HepG2 (cell line): ENCODE results near the gene SRI. TPM values are rescaled to one million over a fixed set of nuclear protein-coding genes. Genes with fewer than 3 reads are reported as not detected.

Experiments used
- ATAC-seq: fragments of 200-7000 bp; cut with Tn5 transposase; 3 replicates; pipeline ENCODE4 v1.9.1; 2020; ENCODE audit warnings: mild to moderate bottlenecking, moderate library complexity
- BruUV-seq: library from RNA; stranded (reverse); fragments of 400-500 nt; replicated peaks from 2 replicates; lab custom pipeline; 2021; lab: Mats Ljungman, UMichigan
- CTCF ChIA-PET: fragments of 300-600 bp; formaldehyde crosslinking; extraction: SDS; loops from one replicate; lab custom pipeline; 2021; ENCODE audit warnings: low total read pairs, inconsistent platforms, low intra/inter-chr PET ratio; lab: Yijun Ruan, JAX
- POLR2A ChIA-PET: fragments of 350-600 bp; sonication (Branson Sonifier 250); formaldehyde crosslinking; loops from one replicate; lab custom pipeline; 2020; ENCODE audit warnings: antibody characterized with exemption, inconsistent platforms; lab: Yijun Ruan, JAX
- DNase-seq: peaks from one replicate; pipeline ENCODE4 v3.0.0-alpha.2; 2015; ENCODE audit warnings: low spot score
- FAIRE-seq: peaks from 3 replicates; lab custom pipeline; 2011; peaks lifted over from hg19 to GRCh38; lab: Jason Lieb, UNC
- H2AFZ ChIP-seq: one replicate; pipeline ENCODE4 v1.6.1; 2011; ENCODE audit warnings: low read length, inconsistent platforms
- H3K27ac ChIP-seq: fragments of 300-600 bp; 3 replicates; pipeline ENCODE4 v1.8.0; 2011; ENCODE audit warnings: mixed run types, mild to moderate bottlenecking, mixed read lengths, low read length, inconsistent platforms; ENCODE audit not compliant: insufficient read depth; ENCODE audit errors: extremely low read length
- H3K27me3 ChIP-seq, 2 experiments: fragments of 200-600 bp in 1 of 2; 2 replicates in 1 of 2; 3 replicates in 1 of 2; pipeline versions ENCODE4 v1.6.0 to v1.8.0; 2011; ENCODE audit warnings: low read length in 2 of 2, mild to moderate bottlenecking in 2 of 2, moderate library complexity in 2 of 2, inconsistent platforms in 1 of 2; ENCODE audit not compliant: insufficient read depth in 2 of 2, control insufficient read depth in 1 of 2
- H3K36me3 ChIP-seq, 2 experiments: fragments of 200-600 bp in 1 of 2; replicated peaks in 1 of 2; 2 replicates in 1 of 2; 3 replicates in 1 of 2; pipeline versions ENCODE4 v1.5.1 to v1.8.0; 2011; ENCODE audit warnings: low read length in 2 of 2, inconsistent platforms in 1 of 2; ENCODE audit not compliant: insufficient read depth in 2 of 2, control insufficient read depth in 1 of 2
- H3K4me1 ChIP-seq: 2 replicates; pipeline ENCODE4 v1.5.1; 2012; ENCODE audit warnings: low read length, inconsistent platforms; ENCODE audit not compliant: insufficient read depth
- H3K4me2 ChIP-seq: 2 replicates; pipeline ENCODE4 v1.6.0; 2011; ENCODE audit warnings: low read depth, low read length, inconsistent platforms
- H3K4me3 ChIP-seq, 3 experiments: fragments of 200-600 bp in 1 of 3; sonication (generic), shearing (Covaris generic) in 1 of 3; replicated peaks in 1 of 3; 2 replicates each; pipeline ENCODE4 v1.5.1; 2011 to 2016; ENCODE audit warnings: low read length in 3 of 3, inconsistent platforms in 2 of 3, low read depth in 2 of 3, mild to moderate bottlenecking in 2 of 3, control low read depth in 1 of 3, mixed read lengths in 1 of 3; ENCODE audit not compliant: insufficient read depth in 1 of 3
- H3K79me2 ChIP-seq: one replicate; pipeline ENCODE4 v1.6.1; 2011; ENCODE audit warnings: low read length, inconsistent platforms; ENCODE audit not compliant: insufficient read depth
- H3K9ac ChIP-seq: 2 replicates; pipeline ENCODE4 v1.6.0; 2011; ENCODE audit warnings: mild to moderate bottlenecking, low read depth, low read length, inconsistent platforms; ENCODE audit not compliant: insufficient read depth
- H3K9me3 ChIP-seq: 2 replicates; pipeline ENCODE4 v1.5.1; 2012; ENCODE audit warnings: mild to moderate bottlenecking, low read length
- H4K20me1 ChIP-seq: 2 replicates; pipeline ENCODE4 v1.6.0; 2011; ENCODE audit warnings: inconsistent platforms, mild to moderate bottlenecking, low read length, moderate library complexity; ENCODE audit not compliant: insufficient read depth
- CHD2 ChIP-seq: IDR thresholded peaks from 2 replicates; pipeline ENCODE4 v1.6.1; 2011; ENCODE audit warnings: low read depth, low read length, improper control_type of control experiment
- CHD4 ChIP-seq: fragments of 200-600 bp; sonication (generic); IDR thresholded peaks from 2 replicates; pipeline ENCODE4 v1.7.0; 2017; ENCODE audit warnings: mild to moderate bottlenecking, low read length, borderline replicate concordance
- CREM ChIP-seq, 2 experiments: sonication (generic) in 1 of 2; formaldehyde crosslinking in 1 of 2; IDR thresholded peaks; 2 replicates each; pipeline versions ENCODE4 v1.4.0 to v1.6.1; 2016 to 2020; ENCODE audit warnings: antibody characterized with exemption in 1 of 2, mild to moderate bottlenecking in 1 of 2, missing genetic modification reagents in 1 of 2
- SALL1 ChIP-seq: sonication (generic); formaldehyde crosslinking; IDR thresholded peaks from 2 replicates; pipeline ENCODE4 v1.8.0; 2022; ENCODE audit warnings: mild to moderate bottlenecking, missing genetic modification reagents
- SIN3B ChIP-seq: fragments of 150-350 bp; IDR thresholded peaks from 2 replicates; pipeline ENCODE4 v1.6.1; 2014; ENCODE audit warnings: low read length
- SP4 ChIP-seq: sonication (generic); formaldehyde crosslinking; IDR thresholded peaks from 2 replicates; pipeline ENCODE4 v1.8.1; 2023; ENCODE audit warnings: mild to moderate bottlenecking, missing genetic modification reagents
- TCF12 ChIP-seq, 2 experiments: fragments of 450-650 bp in 1 of 2; sonication (generic) in 1 of 2; formaldehyde crosslinking in 1 of 2; IDR thresholded peaks; 2 replicates each; pipeline versions ENCODE4 v1.6.1 to v1.8.0; 2017 to 2022; ENCODE audit warnings: antibody characterized with exemption in 1 of 2, mild to moderate bottlenecking in 1 of 2, missing genetic modification reagents in 1 of 2, moderate library complexity in 1 of 2
- U2AF1 ChIP-seq: fragments of 200-400 bp; formaldehyde crosslinking; optimal IDR thresholded peaks from 2 replicates; pipeline ENCODE3; 2017; ENCODE audit warnings: mild to moderate bottlenecking, low read depth, low read length
- ZEB1 ChIP-seq: IDR thresholded peaks from 2 replicates; pipeline ENCODE4 v1.6.1; 2012; ENCODE audit warnings: mild to moderate bottlenecking, low read depth, inconsistent platforms; ENCODE audit not compliant: insufficient replicate concordance
- WGBS: methylation state at CpG from one replicate; pipeline ENCODE4 v1.1.6; 2017; ENCODE audit warnings: low lambda C conversion rate; 5-methylcytosine and 5-hydroxymethylcytosine counted together
- in situ Hi-C: cut with HindIII; loops from 2 replicates; pipeline ENCODE4 v1.10.0; 2017; ENCODE audit warnings: low pct_unique_long_range_greater_than_20kb; ENCODE audit not compliant: extremely low pct_ligation_motif_present
- intact Hi-C: fragments of 100-400 bp; cut with micrococcal nuclease; formaldehyde crosslinking; loops from one replicate; pipeline ENCODE4 v1.10.0; 2022; ENCODE audit not compliant: unreplicated experiment
- polyA plus RNA-seq, 8 experiments: library from polyadenylated mRNA; depleted of rRNA in 3 of 8; stranded (reverse) in 7 of 8; unstranded in 1 of 8; fragments of >200 nt; fragmentation: Illumina TruSeq in 4 of 8; extraction: Trizol in 4 of 8; gene quantifications; 2 replicates each; pipeline versions ENCODE4 v1.2.1 to v1.2.3, GENCODE V29; 2011 to 2016; ENCODE audit warnings: low read depth in 4 of 8, missing spikeins in 1 of 8, mixed read lengths in 1 of 8; ENCODE audit not compliant: insufficient read depth in 1 of 8
- total RNA-seq, 5 experiments: library from RNA; depleted of rRNA; stranded (reverse); fragments of >200 nt; fragmentation: Illumina TruSeq; extraction: Trizol; gene quantifications; 2 replicates each; pipeline ENCODE4 v1.2.3, GENCODE V29; 2016; ENCODE audit warnings: low read depth in 1 of 5

The SRI gene
- total and polyA plus RNA-seq, 2 of the 13 experiments (the other 11 are each of a cell fraction or from before 2014, with no cell fraction given) = 0.33 TPM; not detected in 1

DNA sequence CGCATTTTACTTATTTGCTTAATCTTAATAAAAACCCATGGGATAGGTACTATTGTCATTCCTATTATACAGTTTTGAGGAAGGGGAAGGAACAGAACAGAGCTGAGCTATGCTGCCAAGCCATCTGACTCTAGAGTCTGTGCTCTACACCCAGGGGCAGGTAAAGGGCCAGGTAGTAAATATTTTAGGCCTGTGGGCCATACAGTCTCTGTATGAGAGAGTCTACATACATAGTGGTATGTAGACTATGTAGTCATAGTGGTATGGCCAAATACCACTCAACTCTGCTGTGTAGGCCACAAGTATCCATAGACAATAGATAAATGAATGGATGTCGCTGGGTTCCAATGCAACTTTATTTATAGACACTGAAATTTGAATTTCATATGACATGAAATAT is 3.4 kb upstream of the SRI start:
- H3K27ac ChIP-seq = no peak overlapping the region
- H3K36me3 ChIP-seq = no peaks in the 10 kb centered on the region
- DNase-seq (no peak), FAIRE-seq (no peak), ATAC-seq (no peak)
- in situ Hi-C loops (no loop called here), intact Hi-C loops (no loop called here)
- H3K9ac ChIP-seq = no peak overlapping the region
- POLR2A ChIA-PET = no interaction called here
- H2AFZ ChIP-seq = no peak overlapping the region
- H3K79me2 ChIP-seq = no peaks in the 10 kb centered on the region
- CTCF ChIA-PET = no interaction called here
- H3K9me3 ChIP-seq = no peaks in the 10 kb centered on the region
- WGBS = 79% methylated on average over 2 of the region's 2 CpGs
- H4K20me1 ChIP-seq = no peaks in the 10 kb centered on the region
- TF ChIP-seq SP4 (no peak), CHD4 (no peak), TCF12 (IDR thresholded peaks at IDR 0.05) (no peak), TCF12 (CRISPR knock-in tag; IDR thresholded peaks at IDR 0.05) (no peak), ZEB1 (no peak), U2AF1 (no peak), CREM (IDR thresholded peaks at IDR 0.05) (no peak), CREM (CRISPR knock-in tag; IDR thresholded peaks at IDR 0.05) (no peak), SIN3B (no peak), CHD2 (no peak), SALL1 (no peak)
- BruUV-seq = no TSS peak
- H3K27me3 ChIP-seq = peaks cover 0 to 24% of the 10 kb centered on the region in 2 experiments; a peak in 2 of 5 replicates
- no peak overlapping the region for H3K4me3 ChIP-seq
- H3K4me2 ChIP-seq = no peak overlapping the region
- peaks cover 16% of the 10 kb centered on the region for H3K4me1 ChIP-seq
